ENCODE results near the gene CAST.

DNA sequence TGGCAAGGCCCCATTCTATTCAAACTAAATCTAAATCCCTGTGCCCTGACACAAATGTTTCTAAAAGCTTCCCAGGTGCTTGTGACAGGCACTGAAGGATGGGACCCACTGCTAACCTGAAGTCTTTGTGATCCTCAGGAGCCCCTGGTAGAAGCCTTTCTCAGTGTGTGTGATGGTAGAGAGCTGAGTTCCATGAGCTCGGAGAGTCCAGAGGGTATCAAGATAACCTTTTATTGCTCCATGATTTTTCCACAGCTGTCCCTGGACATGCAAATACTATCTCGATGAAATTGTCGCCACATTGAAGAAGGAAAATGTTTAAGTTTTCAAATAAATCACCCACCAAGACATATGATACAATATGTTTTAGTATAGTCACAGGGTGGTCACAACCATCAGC is 7.7 kb downstream of the CAST start:
- TF ChIP-seq POLR2A (IDR thresholded peaks at IDR 0.05), result no peak
- TF ChIP-seq, protein P1, sequence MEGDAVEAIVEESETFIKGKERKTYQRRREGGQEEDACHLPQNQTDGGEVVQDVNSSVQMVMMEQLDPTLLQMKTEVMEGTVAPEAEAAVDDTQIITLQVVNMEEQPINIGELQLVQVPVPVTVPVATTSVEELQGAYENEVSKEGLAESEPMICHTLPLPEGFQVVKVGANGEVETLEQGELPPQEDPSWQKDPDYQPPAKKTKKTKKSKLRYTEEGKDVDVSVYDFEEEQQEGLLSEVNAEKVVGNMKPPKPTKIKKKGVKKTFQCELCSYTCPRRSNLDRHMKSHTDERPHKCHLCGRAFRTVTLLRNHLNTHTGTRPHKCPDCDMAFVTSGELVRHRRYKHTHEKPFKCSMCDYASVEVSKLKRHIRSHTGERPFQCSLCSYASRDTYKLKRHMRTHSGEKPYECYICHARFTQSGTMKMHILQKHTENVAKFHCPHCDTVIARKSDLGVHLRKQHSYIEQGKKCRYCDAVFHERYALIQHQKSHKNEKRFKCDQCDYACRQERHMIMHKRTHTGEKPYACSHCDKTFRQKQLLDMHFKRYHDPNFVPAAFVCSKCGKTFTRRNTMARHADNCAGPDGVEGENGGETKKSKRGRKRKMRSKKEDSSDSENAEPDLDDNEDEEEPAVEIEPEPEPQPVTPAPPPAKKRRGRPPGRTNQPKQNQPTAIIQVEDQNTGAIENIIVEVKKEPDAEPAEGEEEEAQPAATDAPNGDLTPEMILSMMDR (IDR thresholded peaks at IDR 0.05), result no peak

Measured in suprapubic skin (tissue), 3 donors.